GM21390 (cell line): ENCODE results near the gene FOXC2.

Experiments used
- ATAC-seq: cut with Tn5 transposase; IDR thresholded peaks from one replicate; pipeline ENCODE4 v1.9.1; 2021; ENCODE audit not compliant: unreplicated experiment

The FOXC2 gene

DNA sequence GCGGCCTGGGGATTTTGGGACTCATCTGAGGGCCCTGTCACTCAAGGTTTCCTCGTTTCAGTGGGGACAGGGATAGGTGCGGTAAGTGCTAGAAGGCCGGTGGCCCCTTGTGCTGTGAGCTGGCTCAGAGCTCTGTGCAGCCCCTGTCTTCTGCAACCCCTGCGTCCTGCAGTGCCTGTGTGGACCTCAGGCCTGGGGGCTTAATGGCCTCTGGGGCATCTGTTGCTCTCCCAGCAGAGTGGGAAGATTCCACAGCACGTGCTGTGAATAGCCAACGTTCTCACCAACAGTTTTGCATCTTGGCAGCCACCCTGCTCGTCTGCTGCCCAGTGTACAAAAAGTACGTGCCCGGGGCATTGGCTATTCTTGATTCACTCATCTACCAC is 4.9 kb downstream of the FOXC2 start:
- no peak for ATAC-seq

DNA sequence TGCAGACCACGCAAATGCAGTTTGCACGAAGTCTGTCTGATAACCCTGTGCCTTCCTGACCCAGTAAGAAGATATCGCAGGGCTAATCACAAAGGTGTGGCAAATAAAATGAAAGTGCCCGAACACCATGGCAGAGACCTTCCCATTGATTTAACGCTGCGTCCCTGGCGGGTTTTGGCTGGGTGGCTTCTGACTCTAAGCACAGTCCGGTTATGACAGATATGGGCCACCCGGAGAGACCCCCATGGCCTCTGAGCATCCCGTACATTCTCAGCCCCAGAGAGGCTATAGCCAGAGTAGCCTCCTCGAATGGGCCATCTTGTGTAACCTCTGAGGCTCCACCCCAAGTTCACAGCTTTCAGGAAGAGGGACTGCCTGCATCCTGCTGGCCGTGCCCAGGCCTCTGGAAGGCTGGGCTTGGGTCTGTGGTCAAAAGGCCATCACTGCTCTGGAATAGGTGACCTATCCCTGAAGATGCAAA is 5.5 kb downstream of the FOXC2 start:
- ATAC-seq: no peak

DNA sequence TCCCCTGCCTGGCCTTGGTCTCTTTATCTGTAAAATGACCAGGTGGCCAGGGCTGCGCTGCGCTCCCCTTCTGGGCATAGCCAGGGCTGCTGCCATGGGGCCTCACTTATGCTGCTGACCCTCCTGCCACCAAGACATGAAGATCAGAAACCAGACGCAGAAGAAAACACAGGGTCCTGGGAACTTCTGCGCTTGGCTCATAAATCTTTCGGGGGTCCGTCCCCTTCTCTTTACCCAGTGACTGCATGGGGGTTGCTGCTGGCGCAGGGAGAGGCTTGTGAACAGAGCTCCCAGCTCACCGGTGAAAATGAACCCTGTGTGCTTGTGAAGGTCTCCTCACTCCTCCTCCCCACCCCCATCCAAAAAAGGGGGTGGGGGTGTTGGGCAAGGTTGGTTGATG is 6.0 kb downstream of the FOXC2 start:
- no peak for ATAC-seq

DNA sequence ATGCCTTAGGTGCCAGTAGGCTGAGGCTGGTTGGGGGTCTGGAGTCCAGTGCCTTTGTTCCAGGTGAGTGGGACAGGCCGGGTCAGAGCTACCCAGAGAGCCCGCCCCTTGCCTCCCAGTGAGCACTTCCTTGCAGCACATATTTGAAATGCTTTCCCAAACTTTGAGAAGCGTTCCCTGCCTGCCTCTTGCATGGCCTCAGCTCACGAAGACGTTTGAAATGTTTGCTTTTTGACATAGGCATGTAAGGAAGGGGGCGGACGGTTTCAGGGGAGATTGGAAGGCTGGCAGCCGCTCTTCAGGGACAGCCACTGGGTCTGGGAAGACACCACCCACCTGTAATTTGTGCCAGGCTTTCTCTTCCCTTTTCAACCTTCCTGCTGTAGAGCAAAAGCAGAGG is 6.6 kb downstream of the FOXC2 start:
- ATAC-seq: no peak

DNA sequence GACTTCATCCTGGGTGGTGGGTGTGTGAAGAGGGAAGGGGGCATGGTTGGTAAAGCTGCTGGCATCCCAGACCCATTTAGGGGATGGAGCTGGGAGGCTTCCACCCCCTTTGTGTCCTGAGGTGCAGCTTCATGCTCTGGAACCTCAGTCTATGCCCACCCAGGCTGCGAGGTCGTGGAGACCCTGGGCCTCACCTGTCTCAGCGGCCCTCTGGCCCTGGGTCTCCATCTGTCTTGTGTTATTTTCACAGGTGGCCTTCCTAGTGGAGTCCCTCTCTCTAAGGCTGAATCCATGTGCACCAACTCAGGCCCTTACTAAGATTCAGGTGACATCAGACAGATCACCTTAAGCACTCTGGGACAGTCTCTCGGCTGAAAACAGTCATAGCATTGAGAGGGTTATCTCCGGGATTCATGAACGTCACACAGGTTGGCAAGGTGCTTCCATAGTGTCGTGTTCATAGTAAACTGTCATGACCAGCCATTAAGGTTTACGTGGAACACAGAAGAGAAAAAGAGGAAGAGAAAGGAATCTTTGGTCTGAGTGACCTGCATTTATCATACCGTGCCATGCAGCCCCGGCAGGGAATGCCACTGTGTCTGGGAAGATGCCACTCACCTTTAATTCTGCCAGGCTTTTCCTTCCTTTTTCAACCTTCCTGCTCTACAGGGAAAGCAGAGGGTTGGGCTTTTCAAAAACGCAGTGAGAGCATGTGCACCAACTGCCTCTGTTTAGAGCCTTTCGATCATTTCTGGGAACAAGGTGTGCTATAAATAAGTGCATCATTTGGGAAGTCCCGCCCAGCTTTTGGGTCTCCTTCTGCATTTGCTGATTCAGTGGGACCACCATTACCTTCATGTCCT is 7.2 kb downstream of the FOXC2 start:
- no peak for ATAC-seq

DNA sequence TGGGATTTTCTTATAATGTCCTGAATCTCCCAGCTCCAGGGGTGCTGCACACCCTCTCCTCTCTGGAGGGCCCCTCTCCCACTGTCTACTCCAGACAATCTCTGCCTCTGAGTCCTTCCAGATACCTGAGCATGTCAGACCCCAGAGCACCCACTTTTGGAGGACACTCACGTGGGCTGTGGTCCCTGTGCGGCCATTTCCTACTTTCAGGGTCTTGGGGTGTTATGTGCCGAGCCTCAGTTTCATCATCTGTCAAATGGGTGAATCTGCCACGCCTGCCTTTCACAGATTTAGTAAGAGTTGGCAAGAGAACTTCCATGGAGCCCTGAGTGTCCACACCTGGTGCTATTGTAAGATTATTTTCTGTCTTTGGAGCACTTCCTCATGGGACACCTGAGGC is 8.0 kb downstream of the FOXC2 start:
- ATAC-seq: no peak

DNA sequence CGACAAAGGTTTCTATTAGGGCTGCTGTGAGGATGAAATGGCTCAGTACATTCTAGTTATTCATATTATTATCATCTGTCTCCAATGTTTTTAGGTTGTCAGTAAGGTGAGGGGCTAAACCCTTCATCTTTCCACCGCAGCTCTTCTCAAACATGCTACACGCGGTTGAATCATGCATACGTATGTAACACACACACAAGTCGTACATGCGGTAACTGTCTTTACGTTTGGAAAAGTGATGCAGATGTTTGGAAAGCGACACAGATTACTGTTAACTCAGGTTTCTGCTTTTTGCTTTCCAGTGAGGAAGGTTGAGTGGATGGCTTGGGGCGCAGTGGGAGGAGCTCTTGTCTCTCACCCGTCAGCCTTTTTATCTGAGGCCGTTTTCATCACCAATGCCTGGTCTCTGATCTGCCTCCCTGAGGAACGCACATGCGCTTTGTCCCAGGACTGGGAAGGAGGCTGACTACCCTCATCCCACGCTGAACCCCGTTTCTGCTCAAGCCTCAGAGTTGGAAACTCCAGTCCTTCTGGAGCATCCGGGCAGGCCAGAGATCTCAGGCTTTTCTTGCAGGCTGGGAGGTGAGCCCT is 8.6 kb downstream of the FOXC2 start:
- ATAC-seq: no peak

DNA sequence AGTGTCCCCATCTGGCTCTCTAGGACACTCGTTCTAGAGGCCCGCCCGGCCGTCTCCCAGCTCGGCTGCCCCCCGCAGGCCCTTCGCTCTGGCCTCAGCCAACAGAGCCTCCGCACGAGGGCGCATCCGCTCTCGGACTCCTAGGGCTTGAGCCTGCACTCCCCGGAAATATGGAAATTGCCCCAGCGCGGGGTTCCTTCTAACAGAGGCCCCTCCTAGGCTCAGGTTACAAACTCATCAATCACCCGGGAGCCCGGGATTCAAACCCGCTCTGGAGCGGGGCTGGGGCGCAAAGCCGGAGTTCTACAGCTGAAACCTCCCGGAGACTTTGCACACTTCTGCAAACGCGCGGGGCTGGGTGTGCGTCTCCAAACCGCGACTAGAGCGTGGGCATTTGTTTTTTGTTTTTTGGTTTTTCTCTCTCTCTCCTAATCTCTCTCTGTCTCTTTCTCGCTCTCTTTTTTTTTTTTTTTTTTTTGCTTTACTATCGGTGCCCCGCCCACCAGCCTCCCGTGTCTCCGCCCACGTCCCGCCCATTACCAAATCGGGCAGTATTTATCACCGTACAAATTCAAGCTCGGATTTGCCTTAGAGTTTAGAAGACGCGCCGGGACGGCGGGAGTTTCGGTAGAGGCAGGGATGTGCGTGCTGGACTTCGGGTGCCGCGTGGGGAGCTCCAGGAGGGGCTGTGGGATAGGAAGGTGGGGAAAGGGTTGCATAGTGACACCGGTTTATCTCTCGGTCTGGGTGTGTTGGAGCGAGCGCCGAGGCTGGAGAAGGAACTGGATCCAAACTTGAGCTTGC is 9.3 kb downstream of the FOXC2 start:
- ATAC-seq: no peak

DNA sequence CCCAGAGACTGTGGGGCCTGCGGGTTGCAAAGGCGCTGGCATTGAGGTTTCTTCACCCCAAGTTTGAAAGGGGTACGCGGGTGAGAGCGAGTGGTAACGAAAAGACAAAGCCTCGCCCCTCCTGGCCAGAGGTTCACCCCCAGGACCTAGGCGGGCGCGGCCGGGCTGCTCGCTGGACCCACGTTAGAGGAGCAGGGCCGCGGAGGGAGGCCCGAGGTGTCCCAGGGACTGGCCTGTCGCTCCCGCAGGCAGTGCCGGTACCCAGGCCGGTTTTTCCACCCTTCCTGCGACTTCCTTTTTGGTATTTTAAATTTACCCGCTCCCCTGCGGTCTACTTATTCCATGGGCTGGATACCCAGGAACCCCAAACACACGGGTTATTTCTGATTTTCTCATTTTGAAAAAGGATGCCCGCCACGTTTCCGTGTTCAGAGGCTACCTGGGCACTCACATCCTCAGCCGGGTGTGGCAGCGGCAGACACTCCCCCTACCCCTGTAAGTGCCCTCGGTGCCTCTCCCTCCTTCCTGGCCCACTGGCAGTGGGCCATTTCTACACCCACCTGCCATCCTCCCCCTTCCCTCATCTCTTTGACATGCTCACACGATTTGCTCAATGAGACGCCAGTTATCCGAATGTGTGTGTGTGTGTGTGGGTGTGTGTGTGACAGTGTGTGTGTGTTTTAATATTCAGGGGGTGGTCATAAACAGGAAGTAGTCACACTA is 10.1 kb downstream of the FOXC2 start:
- no peak for ATAC-seq

DNA sequence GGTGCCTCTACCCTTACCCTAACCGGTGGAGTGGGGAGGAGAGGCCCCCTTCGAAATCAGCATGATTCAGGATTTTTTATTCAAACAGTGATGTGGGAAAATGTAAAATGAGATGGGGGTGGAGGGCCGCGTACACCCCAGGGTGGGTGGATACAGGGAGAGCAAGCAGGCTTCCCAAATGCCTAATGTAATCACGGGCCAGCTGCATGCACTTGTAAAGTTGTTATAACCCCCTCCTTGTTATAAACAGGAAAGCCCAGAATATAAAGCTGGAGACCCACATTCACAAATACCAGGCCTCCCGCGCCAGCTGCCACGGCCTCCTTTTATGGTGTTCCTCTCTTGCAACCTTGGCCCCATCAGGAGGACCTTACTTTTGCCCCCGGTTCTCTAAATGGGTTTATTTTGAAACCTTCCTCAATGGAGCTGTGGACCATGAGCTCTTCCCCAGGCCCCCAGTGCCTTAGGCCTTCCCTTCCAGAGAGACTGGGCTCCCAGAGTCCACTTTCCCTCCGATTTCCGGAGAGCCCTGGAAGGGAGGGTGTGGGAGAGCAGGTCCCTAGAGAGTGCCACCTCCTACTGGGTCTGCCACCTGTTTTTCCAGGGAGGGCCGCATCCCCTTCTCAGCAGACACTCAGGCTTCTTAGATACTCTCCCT is 10.8 kb downstream of the FOXC2 start:
- ATAC-seq: no peak

DNA sequence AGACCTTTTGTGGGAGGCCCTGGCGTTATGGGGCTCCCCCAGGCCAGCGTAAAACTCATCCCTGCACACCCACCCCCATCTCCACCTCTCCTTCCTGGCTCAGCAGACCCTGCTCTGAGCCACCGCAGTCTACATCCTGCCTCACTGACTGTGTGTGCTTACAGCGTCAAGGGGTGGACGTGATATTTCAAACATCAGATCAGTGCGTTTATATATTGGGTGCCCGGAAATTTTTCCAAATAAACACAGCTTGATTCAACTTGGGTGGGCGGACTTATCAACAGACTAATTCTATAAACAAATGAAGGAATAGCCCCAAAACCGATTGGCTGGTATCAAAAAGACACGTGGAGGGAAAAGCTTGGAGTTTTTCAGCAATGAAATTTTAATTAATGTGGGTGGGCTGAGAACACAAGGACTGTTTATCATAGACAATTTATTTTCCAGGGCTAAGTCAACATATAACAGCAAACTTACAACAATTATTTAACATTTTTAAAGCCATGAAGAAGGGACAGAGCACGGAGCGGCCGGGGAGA is 11.5 kb downstream of the FOXC2 start, which contains the start of gene FOXL1:
Gene FOXL1, plus strand, starts transcription at position 489 of the 539 bp plus-strand sequence. CDS start 175 bp downstream, outside the sequence.
- no peak for ATAC-seq

DNA sequence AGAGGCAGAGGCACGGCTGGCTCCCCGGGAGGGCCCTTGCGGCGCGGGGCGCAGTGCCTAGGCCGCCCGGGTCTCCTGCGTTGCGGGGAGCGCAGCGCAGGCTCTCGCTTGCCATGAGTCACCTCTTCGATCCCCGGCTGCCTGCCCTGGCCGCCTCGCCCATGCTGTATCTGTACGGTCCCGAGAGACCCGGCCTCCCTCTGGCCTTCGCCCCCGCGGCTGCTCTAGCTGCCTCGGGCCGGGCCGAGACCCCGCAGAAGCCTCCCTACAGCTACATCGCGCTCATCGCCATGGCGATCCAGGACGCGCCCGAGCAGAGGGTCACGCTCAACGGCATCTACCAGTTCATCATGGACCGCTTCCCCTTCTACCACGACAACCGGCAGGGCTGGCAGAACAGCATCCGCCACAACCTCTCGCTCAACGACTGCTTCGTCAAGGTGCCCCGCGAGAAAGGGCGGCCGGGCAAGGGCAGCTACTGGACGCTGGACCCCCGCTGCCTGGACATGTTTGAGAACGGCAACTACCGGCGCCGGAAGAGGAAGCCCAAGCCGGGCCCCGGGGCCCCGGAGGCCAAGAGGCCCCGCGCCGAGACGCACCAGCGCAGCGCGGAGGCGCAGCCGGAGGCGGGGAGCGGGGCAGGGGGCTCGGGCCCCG is 12.1 kb downstream of the FOXC2 start:
- ATAC-seq: no peak

DNA sequence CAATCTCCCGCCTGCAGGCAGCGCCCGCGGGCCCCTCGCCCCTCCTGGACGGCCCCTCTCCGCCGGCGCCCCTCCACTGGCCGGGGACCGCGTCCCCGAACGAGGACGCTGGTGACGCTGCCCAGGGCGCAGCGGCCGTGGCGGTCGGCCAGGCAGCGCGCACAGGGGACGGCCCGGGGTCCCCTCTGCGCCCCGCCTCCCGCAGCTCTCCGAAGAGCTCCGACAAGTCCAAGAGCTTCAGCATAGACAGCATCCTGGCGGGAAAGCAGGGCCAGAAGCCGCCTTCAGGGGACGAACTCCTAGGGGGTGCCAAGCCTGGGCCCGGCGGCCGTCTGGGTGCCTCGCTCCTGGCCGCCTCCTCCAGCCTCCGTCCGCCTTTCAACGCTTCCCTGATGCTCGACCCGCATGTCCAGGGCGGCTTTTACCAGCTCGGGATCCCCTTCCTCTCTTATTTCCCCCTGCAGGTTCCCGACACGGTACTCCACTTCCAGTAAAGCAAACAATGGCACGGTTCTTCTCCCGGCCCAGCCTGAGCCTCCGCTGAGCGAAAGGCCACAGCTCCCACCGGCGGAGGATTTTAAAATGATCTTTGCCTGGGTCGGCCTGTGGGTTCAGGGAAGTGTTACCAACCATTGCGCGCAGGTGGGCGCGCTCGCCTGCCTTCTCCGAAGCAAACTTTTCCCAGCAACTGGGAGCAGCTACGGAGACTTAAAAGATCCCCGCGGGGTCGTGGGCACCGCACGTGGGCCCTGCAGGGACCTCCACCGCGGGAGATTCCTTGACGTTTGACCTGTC is 12.8 kb downstream of the FOXC2 start:
- ATAC-seq: no peak

DNA sequence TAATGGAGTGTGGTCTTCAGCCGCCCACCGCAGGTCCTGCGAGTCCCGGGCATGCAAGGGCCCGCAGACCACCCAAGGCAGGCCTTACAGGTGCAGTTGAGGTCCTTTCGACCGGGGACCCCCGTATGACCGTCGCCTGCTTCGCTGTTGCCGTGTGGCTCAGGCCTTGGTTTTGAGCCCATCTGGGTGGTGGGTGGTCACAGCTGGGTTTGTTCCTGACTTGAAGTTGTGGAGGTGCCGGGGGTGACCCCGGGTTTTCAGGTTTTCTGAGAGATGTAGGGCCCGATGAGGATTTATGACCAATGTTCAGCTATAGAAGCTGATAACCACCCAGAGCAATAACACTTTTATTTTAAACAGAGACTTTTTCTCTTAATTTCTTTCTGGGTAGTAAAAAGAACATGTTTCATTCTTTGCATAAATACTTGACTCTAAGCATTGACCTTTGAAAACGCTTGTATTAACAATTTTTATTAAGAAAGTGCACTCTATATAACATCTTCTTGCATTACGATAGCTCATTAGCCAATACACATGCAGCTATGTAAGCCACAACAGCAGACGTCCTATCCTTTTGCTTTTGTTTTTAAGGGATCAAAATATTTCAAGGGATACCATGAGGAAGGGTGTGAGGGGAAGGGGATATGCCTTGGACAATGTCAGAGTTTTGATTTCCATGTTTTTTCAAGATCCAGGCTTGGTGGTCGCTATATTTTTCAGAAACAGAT is 13.6 kb downstream of the FOXC2 start:
- ATAC-seq: no peak

DNA sequence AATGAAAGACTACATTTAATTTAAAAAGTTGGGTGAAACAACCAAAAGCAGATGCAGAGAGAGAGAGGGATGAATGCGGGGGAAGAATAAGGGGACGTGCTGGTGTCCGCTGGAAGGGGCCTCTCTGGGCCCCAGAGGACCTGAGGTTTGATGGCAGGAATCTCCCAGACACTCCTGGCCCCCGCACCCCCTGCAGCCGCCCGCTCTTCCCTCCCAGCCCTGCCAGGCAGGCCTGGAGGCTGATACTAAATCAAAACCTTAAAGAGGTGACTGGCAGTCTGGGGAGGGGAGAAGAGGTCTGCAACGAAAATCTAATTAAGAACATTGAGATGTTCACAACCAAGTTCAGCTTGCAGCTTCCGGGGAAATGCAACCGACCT is 14.2 kb downstream of the FOXC2 start:
- no peak for ATAC-seq

DNA sequence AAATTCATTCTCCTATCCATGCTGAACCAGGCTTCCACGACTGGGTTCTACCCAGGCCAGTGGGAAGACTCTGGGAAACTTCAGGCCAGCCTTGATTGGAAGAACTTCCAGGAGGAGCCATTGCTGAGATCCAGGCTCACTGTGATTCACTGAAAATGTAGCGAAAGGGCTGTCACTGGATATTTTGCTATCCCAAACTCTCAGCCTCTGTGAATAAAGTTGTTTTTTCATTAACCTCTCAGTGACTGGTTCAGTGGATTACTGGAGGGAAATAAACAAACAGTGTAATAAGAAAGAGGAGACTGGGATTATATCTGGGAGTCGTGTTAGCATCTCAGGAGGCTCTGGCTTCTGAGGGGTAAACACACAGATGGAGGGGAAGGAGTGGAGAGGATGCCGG is 14.8 kb downstream of the FOXC2 start:
- ATAC-seq: no peak

DNA sequence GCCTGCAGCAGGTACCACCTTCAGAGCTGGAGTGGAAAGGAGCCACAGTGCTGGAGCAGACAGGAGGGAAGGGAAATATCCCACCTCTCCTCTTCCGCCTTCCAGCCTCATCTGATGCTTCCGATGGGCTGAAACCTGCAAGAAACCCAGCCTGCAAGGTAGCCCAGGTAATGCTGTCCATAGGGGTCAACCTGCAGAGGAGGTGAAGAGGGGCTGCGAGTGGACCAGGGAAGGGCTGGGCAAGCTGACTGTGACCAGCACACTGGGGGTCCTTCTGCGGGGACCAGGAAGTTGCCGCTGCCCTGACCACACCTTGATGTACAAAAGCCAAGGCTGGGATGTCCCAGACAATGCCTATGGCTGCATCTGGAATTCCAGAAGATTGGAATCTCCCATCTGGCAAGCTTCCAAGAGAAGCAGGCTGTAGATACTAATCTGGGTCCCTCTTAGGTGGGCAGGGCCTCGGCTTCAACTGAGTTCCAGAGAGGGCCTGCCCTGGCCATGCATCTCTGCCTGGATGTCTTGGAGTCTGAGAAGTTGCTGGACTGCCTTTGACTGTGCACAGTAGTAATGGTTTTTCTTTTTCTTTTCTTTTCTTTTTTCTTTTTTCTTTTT is 17.5 kb downstream of the FOXC2 start:
- no peak for ATAC-seq
